ENCODE measurements around the gene GCHFR. TPM values are rescaled to one million over a fixed set of nuclear protein-coding genes. Genes with fewer than 3 reads are reported as not detected.

The GCHFR gene
- polyA plus RNA-seq, 1 of the 3 experiments (the other 2 are of a cell fraction) = 0.67 TPM

GRCh38 chr15:40756938-40757337 is 6.9 kb upstream of the GCHFR start:
- H3K27me3 ChIP-seq (ENCODE audit: insufficient read depth) = no peaks in the 10 kb centered on the region
- H4K20me1 ChIP-seq (ENCODE audit: insufficient read depth) = no peaks in the 10 kb centered on the region
- no peak overlapping the region; the same call in 1 of the 2 replicates for H3K4me2 ChIP-seq
- no peak overlapping the region for H3K4me3 ChIP-seq (ENCODE audit: low read depth in 2 of 2, low read length in 1 of 2)
- peaks cover 0 to 25% of the 10 kb centered on the region in 2 experiments; a peak in 2 of 4 replicates for H3K4me1 ChIP-seq (ENCODE audit: control insufficient read depth in 1 of 2, insufficient read depth in 2 of 2, low read depth in 1 of 2, low read length in 1 of 2)
- H3K27ac ChIP-seq (ENCODE audit: low read depth in 2 of 2, low read length in 1 of 2) = peak overlapping the region; percentile 31 to 90; a peak in 3 of 4 replicates
- peaks cover 4% of the 10 kb centered on the region for H3F3A ChIP-seq (replicated peaks; ENCODE audit: insufficient read depth)
- DNase-seq = peak; percentile 89
- CTCF ChIA-PET = interaction anchor here (0.6 to 3.5 kb wide), 8 partner anchors 9 to 104 kb away, joined by 3 to 22 read pairs (median 3); partner anchors contain the start of gene C15orf62
- H3K9ac ChIP-seq = no peak overlapping the region
- TF ChIP-seq, protein P1, sequence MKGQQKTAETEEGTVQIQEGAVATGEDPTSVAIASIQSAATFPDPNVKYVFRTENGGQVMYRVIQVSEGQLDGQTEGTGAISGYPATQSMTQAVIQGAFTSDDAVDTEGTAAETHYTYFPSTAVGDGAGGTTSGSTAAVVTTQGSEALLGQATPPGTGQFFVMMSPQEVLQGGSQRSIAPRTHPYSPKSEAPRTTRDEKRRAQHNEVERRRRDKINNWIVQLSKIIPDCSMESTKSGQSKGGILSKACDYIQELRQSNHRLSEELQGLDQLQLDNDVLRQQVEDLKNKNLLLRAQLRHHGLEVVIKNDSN (IDR thresholded peaks at IDR 0.05; ENCODE audit: borderline replicate concordance, low read depth) = peak; percentile 49; the same call in 1 of the 2 replicates
- TF ChIP-seq RFX5 (IDR thresholded peaks at IDR 0.05; ENCODE audit: low read length) = no peak; the same call in 1 of the 2 replicates
- no peak for TF ChIP-seq TAF1 (IDR thresholded peaks at IDR 0.05; ENCODE audit: borderline replicate concordance, low read depth, low read length)
- TF ChIP-seq, protein P2, sequence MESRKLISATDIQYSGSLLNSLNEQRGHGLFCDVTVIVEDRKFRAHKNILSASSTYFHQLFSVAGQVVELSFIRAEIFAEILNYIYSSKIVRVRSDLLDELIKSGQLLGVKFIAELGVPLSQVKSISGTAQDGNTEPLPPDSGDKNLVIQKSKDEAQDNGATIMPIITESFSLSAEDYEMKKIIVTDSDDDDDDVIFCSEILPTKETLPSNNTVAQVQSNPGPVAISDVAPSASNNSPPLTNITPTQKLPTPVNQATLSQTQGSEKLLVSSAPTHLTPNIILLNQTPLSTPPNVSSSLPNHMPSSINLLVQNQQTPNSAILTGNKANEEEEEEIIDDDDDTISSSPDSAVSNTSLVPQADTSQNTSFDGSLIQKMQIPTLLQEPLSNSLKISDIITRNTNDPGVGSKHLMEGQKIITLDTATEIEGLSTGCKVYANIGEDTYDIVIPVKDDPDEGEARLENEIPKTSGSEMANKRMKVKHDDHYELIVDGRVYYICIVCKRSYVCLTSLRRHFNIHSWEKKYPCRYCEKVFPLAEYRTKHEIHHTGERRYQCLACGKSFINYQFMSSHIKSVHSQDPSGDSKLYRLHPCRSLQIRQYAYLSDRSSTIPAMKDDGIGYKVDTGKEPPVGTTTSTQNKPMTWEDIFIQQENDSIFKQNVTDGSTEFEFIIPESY (IDR thresholded peaks at IDR 0.05; ENCODE audit: borderline replicate concordance, low read depth) = no peak
- peak; percentile 100 for TF ChIP-seq RCOR1 (IDR thresholded peaks at IDR 0.05; ENCODE audit: low read length)
- 0 out of 2 replicates have a peak, but pooled peaks have one; percentile 30 for TF ChIP-seq POLR2AphosphoS5 (IDR thresholded peaks at IDR 0.05; ENCODE audit: low read depth, low read length)
- TF ChIP-seq SIN3A (IDR thresholded peaks at IDR 0.05; ENCODE audit: borderline replicate concordance, low read depth, low read length) = peak; percentile 70; the same call in 1 of the 2 replicates
- no peak for TF ChIP-seq MEF2A (IDR thresholded peaks at IDR 0.05; ENCODE audit: borderline replicate concordance, low read depth)
- TF ChIP-seq RAD21 (IDR thresholded peaks at IDR 0.05; ENCODE audit: low read length) = no peak; the same call in 1 of the 2 replicates
- TF ChIP-seq TCF12 (IDR thresholded peaks at IDR 0.05) = peak; percentile 56; the same call in 1 of the 2 replicates
- no peak for TF ChIP-seq NFIC (IDR thresholded peaks at IDR 0.05; ENCODE audit: borderline replicate concordance)
- no peak for TF ChIP-seq EZH2phosphoT487 (IDR thresholded peaks at IDR 0.05; ENCODE audit: borderline replicate concordance, low read depth)
- TF ChIP-seq NRF1 (IDR thresholded peaks at IDR 0.05; ENCODE audit: low read depth, low read length) = no peak
- peak; percentile 97 for TF ChIP-seq MXI1 (IDR thresholded peaks at IDR 0.05; ENCODE audit: low read depth, low read length)
- TF ChIP-seq CHD2 (IDR thresholded peaks at IDR 0.05; ENCODE audit: low read length, partially characterized antibody) = peak; percentile 96
- TF ChIP-seq, protein P3, sequence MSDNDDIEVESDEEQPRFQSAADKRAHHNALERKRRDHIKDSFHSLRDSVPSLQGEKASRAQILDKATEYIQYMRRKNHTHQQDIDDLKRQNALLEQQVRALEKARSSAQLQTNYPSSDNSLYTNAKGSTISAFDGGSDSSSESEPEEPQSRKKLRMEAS (IDR thresholded peaks at IDR 0.05; ENCODE audit: low read depth) = peak; percentile 57
- no peak for TF ChIP-seq TEAD4 (IDR thresholded peaks at IDR 0.05; ENCODE audit: borderline replicate concordance, insufficient read depth)
- TF ChIP-seq IRF3 (IDR thresholded peaks at IDR 0.05; ENCODE audit: low read depth, low read length) = no peak
- TF ChIP-seq JUND (IDR thresholded peaks at IDR 0.05) = no peak
- peak; percentile 99 for TF ChIP-seq GATA2 (CRISPR knock-in tag; IDR thresholded peaks at IDR 0.05)
- TF ChIP-seq, protein P4, sequence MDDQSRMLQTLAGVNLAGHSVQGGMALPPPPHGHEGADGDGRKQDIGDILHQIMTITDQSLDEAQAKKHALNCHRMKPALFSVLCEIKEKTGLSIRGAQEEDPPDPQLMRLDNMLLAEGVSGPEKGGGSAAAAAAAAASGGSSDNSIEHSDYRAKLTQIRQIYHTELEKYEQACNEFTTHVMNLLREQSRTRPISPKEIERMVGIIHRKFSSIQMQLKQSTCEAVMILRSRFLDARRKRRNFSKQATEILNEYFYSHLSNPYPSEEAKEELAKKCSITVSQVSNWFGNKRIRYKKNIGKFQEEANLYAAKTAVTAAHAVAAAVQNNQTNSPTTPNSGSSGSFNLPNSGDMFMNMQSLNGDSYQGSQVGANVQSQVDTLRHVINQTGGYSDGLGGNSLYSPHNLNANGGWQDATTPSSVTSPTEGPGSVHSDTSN (IDR thresholded peaks at IDR 0.05) = no peak
- peak; percentile 15; the same call in 1 of the 2 replicates for TF ChIP-seq SMC3 (IDR thresholded peaks at IDR 0.05; ENCODE audit: low read depth, low read length)
- TF ChIP-seq FOXJ3 (CRISPR knock-in tag; IDR thresholded peaks at IDR 0.05) = peak; percentile 94
- TF ChIP-seq FOSL2 (IDR thresholded peaks at IDR 0.05; ENCODE audit: borderline replicate concordance, low read depth) = no peak
- no peak for TF ChIP-seq RXRA (IDR thresholded peaks at IDR 0.05; ENCODE audit: borderline replicate concordance, low read depth)
- peak in 1 of 2 experiments; percentile 95; a peak in 2 of 4 replicates for TF ChIP-seq EP300 (IDR thresholded peaks at IDR 0.05; ENCODE audit: borderline replicate concordance in 1 of 2, low read depth in 1 of 2, low read length in 1 of 2)
- TF ChIP-seq, protein P5, sequence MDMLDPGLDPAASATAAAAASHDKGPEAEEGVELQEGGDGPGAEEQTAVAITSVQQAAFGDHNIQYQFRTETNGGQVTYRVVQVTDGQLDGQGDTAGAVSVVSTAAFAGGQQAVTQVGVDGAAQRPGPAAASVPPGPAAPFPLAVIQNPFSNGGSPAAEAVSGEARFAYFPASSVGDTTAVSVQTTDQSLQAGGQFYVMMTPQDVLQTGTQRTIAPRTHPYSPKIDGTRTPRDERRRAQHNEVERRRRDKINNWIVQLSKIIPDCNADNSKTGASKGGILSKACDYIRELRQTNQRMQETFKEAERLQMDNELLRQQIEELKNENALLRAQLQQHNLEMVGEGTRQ (IDR thresholded peaks at IDR 0.05; ENCODE audit: borderline replicate concordance, low read depth, low read length) = no peak; the same call in 1 of the 2 replicates
- no peaks in the 10 kb centered on the region for H3K9me3 ChIP-seq
- WGBS (ENCODE audit: low lambda C conversion rate) = 20% methylated on average over 6 of the region's 6 CpGs
- peaks cover 29% of the 10 kb centered on the region for H3K79me2 ChIP-seq (ENCODE audit: insufficient read depth)
- peaks cover 3 to 6% of the 10 kb centered on the region in 2 experiments for H3K36me3 ChIP-seq (replicated peaks in 1 of 2; ENCODE audit: control insufficient read depth in 1 of 2, insufficient read depth in 2 of 2, low read length in 1 of 2)
- POLR2A ChIA-PET = interaction anchor here (0.5 to 1.6 kb wide), 10 partner anchors 9 to 631 kb away, joined by 3 to 9 read pairs (median 3); partner anchors contain the start of genes C15orf62, CHAC1, RAD51 and VPS18
- H2AFZ ChIP-seq (ENCODE audit: low read depth) = no peak overlapping the region
- no peaks in the 10 kb centered on the region for H3K9me2 ChIP-seq

Data from SK-N-SH (cell line).